SU-DHL-6 (cell line): ENCODE data around the gene HIVEP2.

Experiments
- CTCF ChIP-seq: fragments of 200-600 bp; sonication (generic); IDR thresholded peaks from one replicate; pipeline ENCODE4 v1.5.1; 2017; ENCODE audit warnings: antibody characterized with exemption, mild to moderate bottlenecking, low read length, moderate library complexity; ENCODE audit not compliant: insufficient read depth, poor library complexity, severe bottlenecking
- EZH2phosphoT487 ChIP-seq: fragments of 200-600 bp; sonication (generic), shearing (Covaris generic); conservative IDR thresholded peaks from 2 replicates; pipeline ENCODE4 v1.6.1; 2018; ENCODE audit warnings: mild to moderate bottlenecking, antibody characterized with exemption, low read length, moderate library complexity, mixed read lengths

DNA sequence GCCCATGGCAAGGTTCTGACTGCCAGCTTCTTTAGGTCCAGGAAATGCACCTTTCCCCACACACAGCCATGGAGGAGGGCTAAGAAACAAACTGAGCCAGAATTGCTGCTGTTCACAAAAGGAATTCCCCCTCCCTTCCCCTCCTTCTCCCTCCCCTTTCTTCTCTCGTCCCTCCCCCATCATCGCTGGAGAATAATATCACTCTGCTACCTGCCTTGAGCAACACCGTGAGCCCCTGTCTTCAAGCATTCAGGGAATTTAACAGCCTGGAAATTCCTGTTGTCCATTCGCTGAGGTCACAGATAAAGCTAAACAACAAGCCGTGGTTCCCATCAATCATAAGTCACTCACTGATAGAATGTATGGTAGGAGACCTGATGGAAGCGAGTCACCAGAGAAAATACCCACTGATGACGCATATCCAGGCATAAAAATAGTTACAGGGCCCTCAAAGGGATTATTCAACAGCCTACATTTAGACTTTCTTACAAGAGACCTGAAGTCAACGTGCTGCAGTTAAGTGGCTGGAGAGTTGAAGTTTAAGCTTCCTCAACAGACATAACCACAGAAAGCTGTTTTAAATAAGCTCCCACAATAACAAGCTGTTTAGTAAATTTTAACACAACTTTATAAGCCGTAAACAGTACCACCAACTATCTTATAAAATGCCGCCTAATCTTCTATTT is 59.7 kb downstream of the HIVEP2 start:
- TF ChIP-seq CTCF (no peak), EZH2phosphoT487 (no peak)
